Measurements from ENCODE around the gene TMEM258. TPM values are rescaled to one million over a fixed set of nuclear protein-coding genes. Genes with fewer than 3 reads are reported as not detected.

The TMEM258 gene
- 100 to 1,000 TPM; 154 to 160 TPM for total RNA-seq

GRCh38 chr11:61792310-61793082, at the start of gene TMEM258, which contains the start of gene FEN1:
TMEM258 (minus strand) TSS chr11:61792599; CDS start chr11:61792558, 41 bp downstream.
FEN1 (plus strand) TSS chr11:61792911; CDS start chr11:61795362, 2,451 bp downstream.
- Mint-ChIP-seq H3K27ac (peak within 1 kb of the TSS; percentile 98), H3K27me3 (no peaks in the 10 kb centered on the region), H3K36me3 (ENCODE audit: low read depth) (peaks cover 55% of the 10 kb centered on the region), H3K4me3 (peak within 1 kb of the TSS; percentile 85), H3K4me1 (peaks cover 49% of the 10 kb centered on the region), H3K9me3 (no peaks in the 10 kb centered on the region)
- CTCF ChIA-PET, result interaction anchor here (0.6 to 1.8 kb wide), 16 partner anchors 9 to 1040 kb away, joined by 3 to 6 read pairs (median 3); partner anchors contain the start of genes FADS1 and FADS2
- POLR2A ChIA-PET, result interaction anchor here (0.6 to 2.2 kb wide), 3 partner anchors 23 to 249 kb away, joined by 3 to 7 read pairs (median 4); no protein-coding TSS in a partner anchor
- DNase-seq, result peak; percentile 91

DNA sequence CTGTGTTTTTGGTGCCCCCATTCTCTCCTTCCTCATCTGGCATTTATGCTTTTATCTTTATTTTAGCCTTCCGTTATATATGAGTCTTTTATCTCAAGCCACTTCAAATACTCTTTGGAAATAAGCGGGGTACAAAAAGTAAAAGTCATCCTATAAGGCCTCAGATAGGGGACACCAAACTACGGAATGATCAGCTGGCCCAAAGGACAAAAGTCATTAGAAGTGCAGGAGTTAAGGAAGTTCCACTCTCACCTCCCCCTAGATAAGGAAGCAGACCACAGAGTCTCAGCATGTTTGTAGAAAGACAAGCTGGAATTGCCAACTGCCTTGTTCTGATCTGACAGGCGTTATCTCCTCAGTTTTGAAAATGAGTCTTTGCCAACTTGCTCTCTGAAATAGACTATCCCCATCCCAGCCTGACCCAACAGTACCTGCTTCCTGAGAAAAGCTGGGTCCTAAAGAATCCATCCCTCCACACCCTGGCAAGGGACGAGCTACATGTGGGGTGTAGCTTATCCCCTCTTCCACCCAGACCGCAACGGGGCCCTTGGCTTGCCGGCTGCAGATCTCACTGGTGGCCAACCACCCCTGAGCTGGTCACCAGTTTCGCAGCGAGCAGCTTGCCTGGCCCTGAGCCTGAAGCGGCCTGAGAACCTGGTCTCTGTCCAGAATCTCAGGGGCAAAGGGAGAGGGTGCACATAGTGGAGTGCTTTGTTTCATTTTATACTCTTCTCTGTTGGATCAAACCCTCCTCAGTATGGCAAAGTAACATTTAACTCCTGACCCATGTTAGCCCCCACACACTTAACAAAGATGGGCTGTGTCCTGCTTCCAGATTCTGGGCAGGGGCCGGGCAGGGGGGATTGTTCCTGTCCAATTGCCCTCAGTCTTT, 49.5 kb upstream of the TMEM258 start:
- ChIA-PET CTCF (interaction anchor here (0.9 to 1.0 kb wide), 3 partner anchors 13 to 57 kb away, joined by 3 to 4 read pairs (median 3); partner anchors contain the start of gene FADS2), POLR2A (no interaction called here)
- no peak overlapping the region for H3K27ac Mint-ChIP-seq
- DNase-seq, result no peak
- no peaks in the 10 kb centered on the region for H3K27me3 Mint-ChIP-seq
- no peaks in the 10 kb centered on the region for H3K9me3 Mint-ChIP-seq
- H3K36me3 Mint-ChIP-seq (ENCODE audit: low read depth), result peaks cover 56% of the 10 kb centered on the region
- no peak overlapping the region for H3K4me3 Mint-ChIP-seq
- H3K4me1 Mint-ChIP-seq, result peaks cover 1% of the 10 kb centered on the region

DNA sequence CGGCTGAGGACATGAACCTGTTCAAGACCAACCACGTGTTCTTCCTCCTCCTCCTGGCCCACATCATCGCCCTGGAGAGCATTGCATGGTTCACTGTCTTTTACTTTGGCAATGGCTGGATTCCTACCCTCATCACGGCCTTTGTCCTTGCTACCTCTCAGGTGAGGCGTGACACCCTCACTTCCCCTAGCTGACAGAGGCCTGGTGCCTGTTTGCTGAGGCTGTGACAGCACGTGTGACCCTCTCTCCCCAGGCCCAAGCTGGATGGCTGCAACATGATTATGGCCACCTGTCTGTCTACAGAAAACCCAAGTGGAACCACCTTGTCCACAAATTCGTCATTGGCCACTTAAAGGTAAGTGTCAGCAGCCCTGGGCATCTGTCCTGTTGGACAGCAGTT, 48.0 kb upstream of the TMEM258 start:
- Mint-ChIP-seq H3K27ac (no peak overlapping the region), H3K27me3 (no peaks in the 10 kb centered on the region), H3K4me3 (no peak overlapping the region), H3K36me3 (ENCODE audit: low read depth) (peaks cover 50% of the 10 kb centered on the region), H3K9me3 (no peaks in the 10 kb centered on the region), H3K4me1 (peaks cover 12% of the 10 kb centered on the region)
- POLR2A ChIA-PET, result no interaction called here
- DNase-seq, result no peak
- CTCF ChIA-PET, result no interaction called here

DNA sequence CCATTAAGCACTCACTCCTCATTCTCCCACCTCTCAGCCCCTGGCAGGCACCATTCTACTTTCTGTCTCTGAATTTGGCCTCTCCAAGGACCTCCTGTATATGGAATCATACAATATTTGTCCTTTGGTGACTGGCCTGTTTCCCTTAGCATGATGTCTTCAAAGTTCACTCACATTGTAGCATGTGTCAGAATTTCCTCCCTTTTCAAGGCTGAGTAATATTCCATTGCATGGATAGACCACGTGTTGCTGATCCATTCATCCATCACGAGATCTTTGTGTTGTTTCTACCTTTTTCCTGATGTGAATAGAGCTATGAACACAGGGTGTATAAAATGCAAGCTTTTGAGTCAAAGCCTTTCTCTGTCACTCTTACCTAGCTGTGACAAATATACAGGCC, 47.3 kb upstream of the TMEM258 start:
- no peaks in the 10 kb centered on the region for H3K9me3 Mint-ChIP-seq
- H3K27me3 Mint-ChIP-seq, result no peaks in the 10 kb centered on the region
- H3K4me1 Mint-ChIP-seq, result peaks cover 16% of the 10 kb centered on the region
- peaks cover 49% of the 10 kb centered on the region for H3K36me3 Mint-ChIP-seq (ENCODE audit: low read depth)
- no peak for DNase-seq
- no peak overlapping the region for H3K4me3 Mint-ChIP-seq
- H3K27ac Mint-ChIP-seq, result no peak overlapping the region
- ChIA-PET CTCF (no interaction called here), POLR2A (no interaction called here)

- Mint-ChIP-seq H3K36me3 (ENCODE audit: low read depth) (peaks cover 55% of the 10 kb centered on the region), H3K4me1 (peaks cover 24% of the 10 kb centered on the region), H3K27ac (peak overlapping the region; percentile 57), H3K4me3 (no peak overlapping the region), H3K9me3 (no peaks in the 10 kb centered on the region), H3K27me3 (no peaks in the 10 kb centered on the region)
- POLR2A ChIA-PET, result interaction anchor here (0.5 kb wide), 1 partner anchor 129 kb away, joined by 4 read pairs; the partner anchor contains the start of gene FTH1
- CTCF ChIA-PET, result interaction anchor here (1.0 kb wide), 1 partner anchor 11 kb away, joined by 3 read pairs; the partner anchor contains the start of gene FADS2
- DNase-seq, result no peak
Observed at GRCh38 chr11:61838921-61839320, 46.5 kb upstream of the TMEM258 start.

DNA sequence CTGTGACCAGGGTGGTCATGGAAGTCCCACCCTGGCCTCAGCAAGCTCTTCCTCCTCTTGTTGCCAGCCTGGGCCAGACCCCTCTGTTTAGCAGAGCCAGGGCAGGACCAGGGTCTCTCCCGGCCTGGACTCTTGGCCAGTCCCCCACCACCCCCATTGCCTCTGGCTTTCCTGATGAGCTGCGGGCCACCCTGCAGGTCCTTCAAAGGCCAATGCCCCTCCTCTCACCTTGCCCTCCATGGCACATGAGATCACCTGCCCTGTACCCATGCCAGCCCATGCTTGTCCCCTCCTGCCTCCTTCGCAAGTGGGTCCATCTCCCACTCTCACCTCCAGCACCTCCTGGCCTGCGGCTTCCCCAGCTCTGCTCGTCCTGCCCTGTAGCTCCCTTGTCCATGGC, 46.1 kb upstream of the TMEM258 start:
- H3K4me1 Mint-ChIP-seq, result peaks cover 29% of the 10 kb centered on the region

DNA sequence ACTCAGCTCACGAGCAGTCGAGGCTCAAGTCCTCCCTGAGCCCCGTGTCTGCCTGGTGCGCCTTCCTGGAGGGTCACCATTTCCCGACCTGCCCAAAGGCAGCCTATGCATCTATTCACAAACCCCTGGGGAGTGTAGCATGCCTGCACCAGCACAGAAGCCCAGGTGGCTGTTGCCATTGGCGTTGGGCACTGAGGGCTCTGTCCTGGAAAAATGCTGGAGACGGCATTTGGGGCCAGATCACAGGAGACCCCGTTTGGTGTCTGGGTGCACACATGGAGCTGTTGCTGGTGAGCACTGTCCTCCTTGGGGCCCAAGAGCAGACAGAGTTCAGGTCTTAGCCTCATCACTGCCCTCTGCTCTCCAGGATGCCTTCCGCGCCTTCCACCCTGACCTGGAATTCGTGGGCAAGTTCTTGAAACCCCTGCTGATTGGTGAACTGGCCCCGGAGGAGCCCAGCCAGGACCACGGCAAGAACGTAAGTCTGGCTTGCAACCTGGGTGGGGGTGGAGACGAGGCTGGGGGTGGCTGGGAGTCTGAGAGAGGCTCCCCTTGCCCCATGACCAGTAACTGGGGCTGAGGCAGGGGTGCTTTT, 45.1 kb upstream of the TMEM258 start:
- Mint-ChIP-seq H3K27me3 (no peaks in the 10 kb centered on the region), H3K4me3 (no peak overlapping the region), H3K36me3 (ENCODE audit: low read depth) (peaks cover 57% of the 10 kb centered on the region), H3K27ac (no peak overlapping the region), H3K9me3 (no peaks in the 10 kb centered on the region), H3K4me1 (peaks cover 38% of the 10 kb centered on the region)
- ChIA-PET POLR2A (no interaction called here), CTCF (interaction anchor here (0.5 to 0.9 kb wide), 2 partner anchors 12 to 41 kb away, joined by 3 read pairs; no protein-coding TSS in a partner anchor)
- DNase-seq, result no peak

More for the DNA sequence above, 46.1 kb upstream of the TMEM258 start:
- CTCF ChIA-PET, result interaction anchor here (1.0 kb wide), 1 partner anchor 10 kb away, joined by 3 read pairs; the partner anchor contains the start of gene FADS2
- Mint-ChIP-seq H3K4me3 (no peak overlapping the region), H3K27me3 (no peaks in the 10 kb centered on the region), H3K27ac (peak overlapping the region; percentile 57), H3K9me3 (no peaks in the 10 kb centered on the region), H3K36me3 (ENCODE audit: low read depth) (peaks cover 59% of the 10 kb centered on the region)
- POLR2A ChIA-PET, result interaction anchor here (0.5 kb wide), 1 partner anchor 129 kb away, joined by 4 read pairs; the partner anchor contains the start of gene FTH1
- DNase-seq, result no peak

- H3K9me3 Mint-ChIP-seq, result no peaks in the 10 kb centered on the region
- H3K4me3 Mint-ChIP-seq, result no peak overlapping the region
- POLR2A ChIA-PET, result no interaction called here
- no peak for DNase-seq
- CTCF ChIA-PET, result no interaction called here
- peak overlapping the region; percentile 81 for H3K27ac Mint-ChIP-seq
- peaks cover 48% of the 10 kb centered on the region for H3K36me3 Mint-ChIP-seq (ENCODE audit: low read depth)
- H3K4me1 Mint-ChIP-seq, result peaks cover 51% of the 10 kb centered on the region
- H3K27me3 Mint-ChIP-seq, result no peaks in the 10 kb centered on the region
Observed at GRCh38 chr11:61836193-61836592, 43.8 kb upstream of the TMEM258 start.

DNA sequence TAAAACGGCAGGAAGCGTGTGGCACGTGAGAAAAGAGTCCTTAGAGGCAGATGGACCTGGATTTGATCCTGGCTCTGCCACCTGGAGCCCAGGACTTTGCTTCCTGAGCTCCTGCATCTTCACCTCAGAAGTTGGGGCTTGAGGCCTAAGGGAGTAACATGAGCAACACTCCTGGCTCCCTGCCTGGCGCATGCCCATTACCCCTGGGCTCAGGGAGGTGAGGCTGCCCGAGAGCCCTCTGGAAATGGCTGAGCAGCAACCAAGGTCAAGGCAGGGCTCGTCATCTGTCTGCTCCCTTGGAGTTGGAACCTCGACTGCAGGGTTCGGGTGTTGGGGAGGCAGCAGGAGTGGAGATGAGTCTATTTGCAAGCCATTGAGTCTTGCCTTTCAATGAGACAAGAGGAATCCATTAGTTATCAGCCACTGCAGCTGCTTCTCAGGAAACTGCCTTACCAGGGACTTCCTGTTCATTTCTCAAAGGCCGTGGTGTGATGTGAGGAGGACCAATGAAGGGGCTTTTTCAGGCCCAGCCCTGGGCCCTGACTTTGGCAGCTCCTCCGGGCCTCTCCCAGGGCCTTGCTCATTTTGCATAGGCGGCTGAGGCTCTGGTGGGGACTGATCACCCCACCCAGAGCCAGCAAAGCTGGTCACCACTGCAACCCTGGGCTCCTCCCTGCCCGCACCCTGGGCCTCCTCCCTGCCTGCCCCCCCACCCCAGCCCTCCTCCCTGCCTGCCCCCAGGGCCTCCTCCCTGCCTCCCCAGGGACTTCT, 42.1 kb upstream of the TMEM258 start:
- Mint-ChIP-seq H3K27me3 (no peaks in the 10 kb centered on the region), H3K27ac (peak overlapping the region; percentile 97), H3K36me3 (ENCODE audit: low read depth) (peaks cover 40% of the 10 kb centered on the region), H3K4me3 (peak overlapping the region; percentile 57), H3K4me1 (peaks cover 65% of the 10 kb centered on the region), H3K9me3 (no peaks in the 10 kb centered on the region)
- ChIA-PET POLR2A (interaction anchor here (1.5 kb wide), 1 partner anchor 19 kb away, joined by 6 read pairs; no protein-coding TSS in a partner anchor), CTCF (interaction anchor here (0.7 to 2.2 kb wide), 7 partner anchors 10 to 429 kb away, joined by 3 to 9 read pairs (median 3); partner anchors contain the start of genes FEN1 and TMEM258)
- DNase-seq, result peak; percentile 82

DNA sequence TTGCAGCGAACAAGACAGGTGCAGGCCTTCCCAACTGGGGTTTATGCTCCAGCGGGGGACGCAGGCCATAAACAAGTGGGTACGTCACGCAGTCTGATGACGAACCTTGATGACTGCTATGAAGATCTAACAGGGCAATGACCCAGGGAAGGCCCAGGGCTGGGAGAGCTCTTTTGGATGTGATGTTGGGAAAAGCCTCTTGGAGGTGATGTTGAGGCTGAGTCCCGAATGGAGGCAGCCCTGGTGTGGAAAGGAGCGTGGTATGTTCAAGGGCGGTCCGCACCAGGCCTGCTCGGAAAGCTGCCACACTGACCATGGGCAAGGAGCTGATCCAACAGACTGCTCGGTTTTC, 41.5 kb upstream of the TMEM258 start:
- H3K4me1 Mint-ChIP-seq, result peaks cover 69% of the 10 kb centered on the region
- H3K36me3 Mint-ChIP-seq (ENCODE audit: low read depth), result peaks cover 36% of the 10 kb centered on the region
- H3K27me3 Mint-ChIP-seq, result no peaks in the 10 kb centered on the region
- peak overlapping the region; percentile 97 for H3K27ac Mint-ChIP-seq
- ChIA-PET CTCF (interaction anchor here (1.1 to 2.2 kb wide), 5 partner anchors 16 to 274 kb away, joined by 3 to 9 read pairs (median 4); no protein-coding TSS in a partner anchor), POLR2A (interaction anchor here (1.5 kb wide), 1 partner anchor 19 kb away, joined by 6 read pairs; no protein-coding TSS in a partner anchor)
- no peaks in the 10 kb centered on the region for H3K9me3 Mint-ChIP-seq
- peak overlapping the region; percentile 35 for H3K4me3 Mint-ChIP-seq
- no peak for DNase-seq

DNA sequence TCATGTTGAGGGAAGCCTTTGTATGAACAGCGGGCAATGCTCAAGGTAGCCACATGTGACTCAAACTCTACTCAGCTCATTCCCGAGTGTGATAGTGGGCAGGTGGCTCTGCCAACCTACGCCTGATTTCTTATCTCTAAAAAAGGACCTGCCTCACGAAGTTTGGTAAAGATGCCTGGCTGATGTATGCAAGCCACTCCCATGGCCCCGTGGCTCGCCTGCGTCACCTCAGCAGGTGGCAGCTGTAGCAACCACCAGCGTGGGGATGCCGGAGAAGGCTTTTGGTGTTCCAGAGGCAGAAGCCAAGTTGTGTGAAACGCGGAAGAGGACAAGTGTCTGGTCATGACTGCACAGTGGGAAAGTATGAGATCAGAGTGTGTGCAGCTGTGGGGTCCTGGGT, 41.1 kb upstream of the TMEM258 start:
- DNase-seq, result peak; percentile 25
- ChIA-PET POLR2A (no interaction called here), CTCF (interaction anchor here (1.1 to 2.2 kb wide), 5 partner anchors 16 to 275 kb away, joined by 3 to 9 read pairs (median 4); no protein-coding TSS in a partner anchor)
- no peaks in the 10 kb centered on the region for H3K27me3 Mint-ChIP-seq
- H3K9me3 Mint-ChIP-seq, result no peaks in the 10 kb centered on the region
- H3K4me3 Mint-ChIP-seq, result no peak overlapping the region
- peaks cover 31% of the 10 kb centered on the region for H3K36me3 Mint-ChIP-seq (ENCODE audit: low read depth)
- peaks cover 69% of the 10 kb centered on the region for H3K4me1 Mint-ChIP-seq
- H3K27ac Mint-ChIP-seq, result peak overlapping the region; percentile 97
